GM12865 (cell line): ENCODE data around the gene ERCC8.
"Not testable (repeated sequence)": the region's sequence is repeated elsewhere in the genome, so short reads cannot be mapped to it uniquely, and the experiment has no call there.

Source experiments
- DNase-seq: peaks from one replicate; pipeline ENCODE4 v3.0.0; 2010; ENCODE audit warnings: low read depth
- H3K4me3 ChIP-seq: 2 replicates; pipeline ENCODE4 v1.5.1; 2011; ENCODE audit warnings: mild to moderate bottlenecking, low read depth, low read length, control low read depth
- CTCF ChIP-seq: IDR thresholded peaks from 2 replicates; pipeline ENCODE4 v1.5.1; 2011; ENCODE audit warnings: low read length, control low read depth, low read depth, inconsistent platforms; ENCODE audit not compliant: insufficient read depth; ENCODE audit errors: missing control alignments

The ERCC8 gene

GRCh38 chr5:60887746-60888145, 57.1 kb downstream of the ERCC8 start:
- H3K4me3 ChIP-seq: no peak overlapping the region
- no peak for TF ChIP-seq CTCF
- DNase-seq: no peak

- no peak overlapping the region for H3K4me3 ChIP-seq
- no peak for DNase-seq
- TF ChIP-seq CTCF: no peak
Observed at GRCh38 chr5:60887096-60887495, 57.8 kb downstream of the ERCC8 start.

DNA sequence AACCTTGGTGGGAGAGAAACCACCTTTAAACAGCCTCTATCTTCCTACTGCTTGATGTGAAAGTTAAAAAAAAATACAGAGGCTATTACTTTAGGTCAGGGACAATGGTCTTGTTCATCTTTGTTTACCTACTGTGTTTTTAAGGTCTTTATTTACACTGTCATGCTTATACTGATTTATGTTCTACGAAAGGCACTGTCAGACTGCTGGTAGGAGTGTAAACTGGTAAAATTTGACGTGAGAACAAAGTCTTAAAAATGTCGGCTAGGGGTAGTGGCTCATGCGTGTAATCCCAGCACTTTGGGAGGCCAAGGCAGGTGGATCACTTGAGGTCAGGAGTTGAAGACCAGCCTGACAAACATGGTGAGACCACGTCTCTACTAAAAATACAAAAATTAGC, 58.7 kb downstream of the ERCC8 start:
- no peak overlapping the region for H3K4me3 ChIP-seq
- no peak for TF ChIP-seq CTCF
- DNase-seq: no peak

- peak; percentile 29 for TF ChIP-seq CTCF
- DNase-seq: peak; percentile 13
- no peak overlapping the region for H3K4me3 ChIP-seq
Observed at GRCh38 chr5:60883229-60883628, 61.6 kb downstream of the ERCC8 start.

DNA sequence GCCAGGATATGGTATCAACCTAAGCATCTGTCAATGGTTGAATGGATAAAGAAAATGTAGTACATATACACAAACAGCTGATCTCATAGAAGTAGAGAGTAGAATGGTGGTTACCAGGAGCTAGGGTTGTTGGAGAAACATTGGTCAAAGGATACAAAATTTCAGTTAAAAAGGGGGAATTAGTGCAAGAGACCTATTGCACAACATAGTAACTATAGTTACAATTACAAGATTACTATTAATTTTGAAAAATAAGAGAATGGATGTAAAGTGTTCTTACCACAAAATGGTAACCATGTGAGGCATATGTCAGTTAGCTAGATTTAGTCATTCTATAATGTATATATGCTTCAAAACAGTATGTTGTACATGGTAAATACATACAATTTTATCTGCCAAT, 72.0 kb downstream of the ERCC8 start:
- no peak for TF ChIP-seq CTCF
- DNase-seq: no peak
- no peak overlapping the region for H3K4me3 ChIP-seq

DNA sequence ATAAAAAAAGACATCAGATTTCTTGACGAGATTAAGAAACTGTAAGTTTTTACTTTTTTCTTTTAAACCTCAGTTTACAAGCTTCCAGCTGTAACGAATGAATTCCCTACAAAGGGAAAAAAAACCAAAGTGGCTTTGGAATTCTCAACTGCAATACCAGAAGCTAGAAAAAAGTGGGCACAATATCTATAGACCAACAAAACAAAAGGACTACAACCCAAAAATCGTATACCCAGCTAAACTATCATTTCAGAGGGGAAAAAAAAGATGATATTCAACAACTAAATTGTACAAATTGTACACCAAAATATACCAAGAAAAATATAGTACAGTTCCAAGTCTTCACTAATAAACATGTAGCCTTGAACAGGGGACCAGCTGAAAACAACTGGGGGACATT, 74.0 kb downstream of the ERCC8 start:
- no peak for DNase-seq
- TF ChIP-seq CTCF: no peak
- H3K4me3 ChIP-seq: no peak overlapping the region

GRCh38 chr5:60860572-60860971, 84.3 kb downstream of the ERCC8 start:
- not testable (repeated sequence) for DNase-seq, H3K4me3 ChIP-seq

GRCh38 chr5:60856066-60856465, 88.8 kb downstream of the ERCC8 start:
- DNase-seq: no peak
- no peak overlapping the region for H3K4me3 ChIP-seq
- TF ChIP-seq CTCF: no peak
